Right renal pelvis (tissue), 4 donors: ENCODE results near the gene GOPC. TPM values are rescaled to one million over a fixed set of nuclear protein-coding genes. Genes with fewer than 3 reads are reported as not detected.
"Not testable (repeated sequence)": the region's sequence is repeated elsewhere in the genome, so short reads cannot be mapped to it uniquely, and the experiment has no call there.

Experiments used
- DNase-seq, 4 donors: peaks; one replicate each; pipeline ENCODE4 v3.0.0-alpha.2; 2013; ENCODE audit warnings: low read depth in 4 of 4, low spot score in 3 of 4, missing footprints in 1 of 4
- polyA plus RNA-seq, 4 donors: library from polyadenylated mRNA; unstranded; fragments of 120-200 nt; gene quantifications; one replicate each; pipeline ENCODE4 v1.2.1, GENCODE V29; 2013; ENCODE audit not compliant: insufficient read length in 4 of 4

Gene GOPC
- polyA plus RNA-seq, result 10 to 100 TPM; 55.7 to 73.9 (median 70.9) TPM

- DNase-seq, result peak; percentile 87 to 97 (median 94)
These were observed at the start of gene GOPC for GRCh38 chr6:117602151-117602898. GOPC (minus strand) TSS chr6:117602511; CDS start chr6:117602288, 223 bp downstream.

GRCh38 chr6:117651984-117652383 is 49.7 kb upstream of the GOPC start:
- DNase-seq, result not testable (repeated sequence)

- DNase-seq, result no peak
These were observed 40.7 kb upstream of the GOPC start for GRCh38 chr6:117642976-117643375.

GRCh38 chr6:117637770-117638169 is 35.5 kb upstream of the GOPC start:
- DNase-seq, result no peak

DNA sequence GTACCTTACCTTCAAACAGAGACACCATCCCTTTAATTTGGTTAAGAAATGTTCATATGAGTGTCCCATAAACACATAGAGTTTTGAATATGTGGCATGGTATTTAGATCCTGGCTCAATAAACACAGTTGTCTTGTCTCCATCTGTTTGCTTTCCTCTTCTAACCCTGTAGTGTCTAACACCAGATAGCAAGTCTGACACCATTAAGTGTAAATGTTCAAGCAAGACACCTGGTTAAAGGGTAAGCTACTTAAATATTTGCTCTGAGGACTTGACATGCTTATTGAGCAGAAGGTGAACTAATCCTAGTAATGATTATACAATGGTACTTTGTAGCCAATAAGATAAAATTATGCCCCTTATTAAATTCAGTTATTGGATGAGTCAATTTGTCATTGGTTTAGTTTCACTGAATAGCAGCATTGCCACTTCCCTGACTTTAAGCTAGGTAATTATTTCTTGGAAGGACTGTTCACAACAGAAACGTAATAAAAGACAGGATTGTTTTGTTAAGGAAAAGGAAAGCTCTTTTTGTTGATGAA is 26.9 kb upstream of the GOPC start:
- DNase-seq, result no peak

GRCh38 chr6:117627533-117627932 is 25.2 kb upstream of the GOPC start:
- no peak for DNase-seq

DNA sequence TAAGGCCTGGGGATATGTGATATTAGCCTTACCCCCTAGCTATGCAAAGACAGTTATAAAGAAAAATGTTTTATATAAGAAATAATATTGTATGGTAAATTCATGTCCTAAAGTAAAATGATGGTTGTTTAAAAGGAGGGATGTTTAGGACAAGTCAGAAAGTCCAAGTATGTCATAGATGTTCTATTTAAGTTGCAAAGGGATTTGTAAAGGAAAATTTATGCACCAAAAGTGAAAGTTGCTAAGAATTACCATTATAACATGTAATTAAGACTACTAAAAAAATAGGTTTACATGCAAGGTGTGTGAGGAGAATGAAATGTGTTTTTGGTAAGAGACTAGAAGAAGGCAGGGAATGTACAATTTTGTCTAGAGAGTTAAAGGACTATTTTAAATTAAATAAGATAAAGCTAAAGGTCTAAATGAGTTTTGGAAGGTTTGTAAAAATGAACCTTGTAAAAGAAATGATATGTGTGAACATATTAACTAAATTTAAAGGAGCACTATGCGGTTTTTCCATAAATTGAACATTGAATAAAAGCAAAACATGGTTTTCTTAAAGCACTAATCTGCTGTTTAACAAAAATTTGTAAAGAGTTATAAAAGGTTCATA is 22.7 kb upstream of the GOPC start:
- no peak for DNase-seq

DNA sequence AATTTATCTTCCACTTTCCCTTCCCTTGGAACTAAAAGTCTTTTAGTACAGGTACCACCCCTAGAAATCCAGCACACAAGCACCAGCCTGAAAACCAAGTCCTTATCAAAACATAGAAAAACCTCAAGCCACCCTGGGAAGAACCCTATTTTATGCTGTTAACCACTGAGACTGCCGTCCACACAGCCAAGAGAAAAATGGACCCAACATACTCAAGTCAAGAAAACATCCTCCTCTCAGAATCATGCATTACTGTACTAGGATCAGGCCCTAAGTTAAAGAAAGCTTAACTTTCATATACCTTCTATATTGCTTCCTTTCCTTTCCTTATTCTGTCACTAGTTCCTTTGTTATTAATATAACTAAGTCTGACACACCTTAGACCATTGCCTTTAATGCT is 16.9 kb upstream of the GOPC start:
- DNase-seq, result no peak

DNA sequence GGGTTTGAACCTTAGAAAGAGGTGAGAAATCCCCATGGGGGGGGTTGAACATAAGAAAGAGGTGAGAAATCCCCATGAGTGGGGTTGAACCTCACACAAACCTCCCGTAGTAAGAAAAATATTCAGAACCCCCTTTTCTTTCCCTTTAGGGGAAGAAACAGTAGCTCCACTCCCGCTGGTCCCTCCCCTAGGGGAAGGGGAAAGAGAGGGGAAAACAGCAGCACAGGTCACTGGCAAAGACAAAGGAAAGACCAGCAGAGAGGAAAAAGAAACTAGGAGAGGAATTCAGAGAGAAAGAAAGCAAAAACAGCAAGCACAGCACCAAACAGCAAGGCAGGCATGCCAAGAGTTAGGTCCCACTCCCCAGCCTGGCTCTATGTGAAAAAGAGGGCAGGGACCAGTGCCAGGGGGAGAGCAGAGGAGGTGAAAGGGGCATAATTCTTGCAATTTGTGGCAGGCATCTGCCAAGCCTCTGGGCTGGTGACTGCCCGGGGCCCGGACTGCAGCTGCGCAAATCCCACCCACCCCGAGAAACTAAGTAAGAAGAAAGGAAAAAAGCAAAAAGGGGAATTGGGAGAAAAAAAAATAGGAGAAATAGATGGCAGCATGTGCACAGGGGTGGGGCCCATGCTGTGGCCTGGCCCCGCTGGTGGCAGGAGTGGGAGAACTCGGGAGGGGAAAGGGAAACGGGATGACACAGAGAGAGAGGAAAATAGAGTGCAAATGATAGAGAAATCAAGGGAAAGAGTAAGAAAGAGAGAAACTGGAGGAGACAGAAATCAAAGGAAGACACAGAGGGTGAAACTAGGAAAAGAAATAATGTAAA is 15.1 kb upstream of the GOPC start:
- no peak for DNase-seq

DNA sequence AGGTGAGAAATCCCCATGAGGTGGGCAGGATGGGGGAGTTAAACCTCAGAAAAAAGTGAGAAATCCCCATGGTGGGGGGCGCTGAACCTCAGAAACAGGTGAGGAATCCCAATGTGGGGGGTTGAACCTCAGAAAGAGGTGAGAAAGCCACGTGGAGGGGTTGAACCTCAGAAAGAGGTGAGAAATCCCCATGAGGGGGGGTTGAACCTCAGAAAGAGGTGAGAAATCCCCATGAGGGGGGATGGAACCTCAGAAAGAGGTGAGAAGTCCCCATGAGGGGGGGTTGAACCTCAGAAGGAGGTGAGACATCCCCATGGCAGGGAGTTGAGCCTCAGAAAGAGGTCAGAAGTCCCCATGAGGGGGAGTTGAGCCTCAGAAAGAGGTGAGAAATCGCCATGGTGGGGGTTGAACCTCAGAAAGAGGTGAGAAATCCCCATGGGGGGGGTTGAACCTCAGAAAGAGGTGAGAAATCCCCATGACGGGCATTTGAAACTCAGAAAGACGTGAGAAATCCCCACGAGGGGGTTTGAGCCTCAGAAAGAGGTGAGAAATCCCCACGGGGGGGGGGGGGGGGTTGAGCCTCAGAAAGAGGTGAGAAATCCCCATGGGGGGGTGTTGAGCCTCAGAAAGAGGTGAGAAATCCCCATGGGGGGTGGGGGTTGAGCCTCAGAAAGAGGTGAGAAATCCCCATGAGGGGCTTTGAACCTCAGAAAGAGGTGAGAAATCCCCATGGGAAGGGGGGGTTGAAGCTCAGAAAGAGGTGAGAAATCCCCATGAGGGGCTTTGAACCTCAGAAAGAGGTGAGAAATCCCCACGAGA is 14.3 kb upstream of the GOPC start:
- no peak for DNase-seq

DNA sequence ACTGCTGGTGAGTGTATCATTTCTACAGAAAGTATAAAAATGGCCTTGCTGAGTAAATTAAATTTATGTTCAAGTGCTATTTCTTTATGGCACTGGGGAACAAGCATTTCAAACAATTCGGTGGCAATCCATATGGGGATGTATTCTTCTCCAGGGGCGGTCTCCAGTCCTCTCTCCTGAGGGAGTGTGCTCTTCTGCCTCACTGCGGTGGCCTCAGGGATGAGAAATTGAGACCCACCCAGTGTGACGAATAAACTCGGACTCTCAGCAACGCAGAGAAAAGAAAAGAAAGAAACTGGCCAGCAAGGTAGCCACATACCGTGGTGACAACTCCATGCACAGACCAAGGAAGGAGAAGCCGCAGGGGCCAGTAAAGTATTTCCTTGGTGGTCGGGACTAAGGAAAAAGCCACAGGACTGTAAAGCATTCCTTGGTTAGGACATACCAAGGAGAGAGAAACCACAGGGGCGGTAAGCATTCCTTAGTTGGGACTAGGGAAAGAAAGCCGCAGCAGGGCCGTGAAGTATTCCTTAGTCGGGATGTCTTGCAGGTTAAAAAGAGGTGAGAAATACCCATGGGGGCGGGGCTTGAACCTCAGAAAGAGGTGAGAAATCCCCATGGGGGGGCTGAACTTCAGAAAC is 13.6 kb upstream of the GOPC start:
- no peak for DNase-seq

DNA sequence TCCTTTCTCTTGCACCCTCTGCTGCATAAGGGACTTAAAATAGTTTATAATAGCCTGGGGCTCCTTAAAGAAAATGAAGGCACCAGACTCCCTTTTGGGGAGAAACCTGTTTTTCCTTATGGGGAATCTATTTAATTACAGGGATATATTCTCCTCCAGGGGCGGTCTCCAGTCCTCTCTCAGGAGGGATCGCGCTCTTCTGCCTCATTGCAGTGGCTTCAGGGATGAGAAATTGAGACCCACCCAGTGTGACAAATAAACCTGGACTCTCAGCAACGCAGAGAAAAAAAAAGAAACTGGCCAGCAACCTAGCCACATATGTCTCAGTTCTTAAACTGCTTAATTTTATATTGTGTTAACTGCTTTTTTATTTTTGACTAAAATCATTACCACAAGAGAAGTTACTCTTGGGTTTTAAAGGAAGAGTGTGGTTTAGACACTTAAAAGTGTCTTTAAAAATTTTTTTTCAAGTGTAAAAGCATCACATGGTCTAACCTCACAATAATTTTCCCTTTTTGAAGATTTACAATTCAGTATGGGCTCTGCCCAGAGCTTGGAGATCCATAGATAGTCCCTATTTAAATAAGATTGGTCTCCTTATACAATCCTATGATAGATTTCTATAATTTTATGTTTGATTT is 11.7 kb upstream of the GOPC start:
- no peak for DNase-seq

DNA sequence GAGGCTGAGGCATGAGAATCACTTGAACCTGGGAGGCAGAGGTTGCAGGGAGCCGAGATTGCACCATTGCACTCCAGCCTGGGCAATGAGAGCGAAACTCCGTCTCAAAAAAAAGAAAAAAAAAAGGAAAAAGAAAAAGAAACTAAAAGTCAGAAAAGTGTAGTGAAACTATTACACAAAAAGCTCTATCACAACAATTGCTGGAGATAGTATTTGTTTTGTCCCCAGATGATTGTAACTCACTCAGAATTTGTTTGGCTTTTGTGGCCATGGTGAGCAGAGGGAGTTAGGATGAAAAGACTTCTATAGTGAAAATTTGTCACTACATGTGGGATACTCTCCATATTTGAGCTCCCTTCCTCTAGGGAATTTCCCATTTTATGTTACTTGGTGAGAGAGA is 5.2 kb upstream of the GOPC start:
- DNase-seq, result no peak

DNA sequence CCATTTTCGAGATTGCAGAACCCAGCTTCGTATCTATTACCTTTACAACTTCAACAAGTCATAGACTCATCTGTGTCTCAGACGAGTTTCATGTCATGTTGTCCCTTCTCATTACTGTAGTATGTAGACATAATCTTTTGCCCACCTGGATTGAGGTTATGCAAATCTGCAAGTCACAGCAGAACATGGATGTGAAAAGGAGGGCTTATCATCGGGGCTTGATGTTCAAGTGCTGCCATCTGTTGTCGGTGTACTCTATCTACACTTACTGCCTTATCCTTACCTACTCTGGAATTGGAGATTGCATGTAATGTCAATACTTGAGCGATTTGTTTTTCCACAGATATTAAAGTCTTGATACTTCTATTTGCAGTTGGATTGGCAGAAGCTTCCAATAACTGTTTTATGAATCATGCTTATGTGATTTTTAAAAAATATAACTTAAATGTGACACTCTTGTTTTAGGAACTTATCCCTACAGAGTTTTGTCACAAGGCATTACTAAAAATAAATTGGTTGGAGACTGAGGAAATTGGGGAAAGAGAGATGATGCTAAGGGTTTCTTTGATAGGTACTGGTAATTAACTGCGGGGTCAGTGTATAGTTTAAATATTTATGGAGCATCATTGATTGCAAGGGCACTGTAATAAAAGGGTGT is 3.0 kb upstream of the GOPC start:
- DNase-seq, result peak in 3 of 4 donors; percentile 29 to 39 (median 34)

- DNase-seq, result no peak
These were observed 1.5 kb upstream of the GOPC start for GRCh38 chr6:117603821-117604220.

GRCh38 chr6:117602899-117603588 is 733 bp upstream of the GOPC start:
- DNase-seq, result peak in 1 of 4 donors; percentile 2

GRCh38 chr6:117601811-117602150 is 530 bp downstream of the GOPC start:
- peak in 3 of 4 donors; percentile 7 to 27 (median 8) for DNase-seq
